C4-2B (cell line): ENCODE results near the gene ARHGAP5.

Source experiments
- CTCF ChIP-seq: fragments of 450-650 bp; conservative IDR thresholded peaks from 2 replicates; pipeline ENCODE4 v1.5.1; 2017; ENCODE audit warnings: mild to moderate bottlenecking
- ZFX ChIP-seq: fragments of 450-650 bp; IDR thresholded peaks from 2 replicates; pipeline ENCODE4 v1.6.1; 2017

- TF ChIP-seq CTCF: no peak
- no peak for TF ChIP-seq ZFX
Measured at GRCh38 chr14:32064931-32065330, 12.2 kb upstream of the ARHGAP5 start.
